Stimulated activated CD8-positive, alpha-beta memory T cell treated with anti-CD3 and anti-CD28 coated beads, Interleukin-12 subunit alpha, Interleukin-12 subunit beta, amount 100 ng/mL, for 4 hours (primary cell): ENCODE data around the gene SHROOM1.

Experiments used
- DNase-seq: peaks from one replicate; pipeline ENCODE4 v3.0.0-alpha.2; 2020; ENCODE audit warnings: low read depth

SHROOM1 gene

GRCh38 chr5:132825033-132825833 lies 5.2 kb downstream of the SHROOM1 start:
- DNase-seq = no peak

- no peak for DNase-seq
Observed at GRCh38 chr5:132824426-132824825, 6.0 kb downstream of the SHROOM1 start.

- DNase-seq = no peak
Observed at GRCh38 chr5:132823481-132824050, 6.9 kb downstream of the SHROOM1 start.

- no peak for DNase-seq
Observed at GRCh38 chr5:132822650-132823480, 7.6 kb downstream of the SHROOM1 start.

DNA sequence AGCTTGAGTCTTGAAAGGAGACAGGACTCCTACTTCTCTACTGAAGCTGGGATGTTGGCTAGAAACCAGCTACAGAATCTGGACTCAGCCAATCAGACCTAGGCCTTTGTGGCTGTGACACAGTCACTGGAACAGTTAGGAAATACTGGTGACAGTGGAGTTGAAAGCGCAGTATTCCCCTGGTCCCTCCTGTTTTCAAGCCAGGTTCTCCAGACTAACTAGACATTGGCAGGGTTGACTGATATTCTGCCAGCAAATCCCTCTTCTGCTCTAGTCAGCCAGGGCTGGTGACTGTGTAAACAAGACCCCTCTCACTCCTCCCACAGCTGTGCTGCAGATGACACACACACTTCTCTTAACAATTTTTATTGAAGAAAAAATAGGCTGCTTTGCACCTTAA lies 8.7 kb downstream of the SHROOM1 start:
- no peak for DNase-seq

GRCh38 chr5:132821350-132821749 lies 9.1 kb downstream of the SHROOM1 start:
- DNase-seq = no peak

GRCh38 chr5:132820162-132820754 lies 10.2 kb downstream of the SHROOM1 start:
- peak; percentile 63 for DNase-seq

DNA sequence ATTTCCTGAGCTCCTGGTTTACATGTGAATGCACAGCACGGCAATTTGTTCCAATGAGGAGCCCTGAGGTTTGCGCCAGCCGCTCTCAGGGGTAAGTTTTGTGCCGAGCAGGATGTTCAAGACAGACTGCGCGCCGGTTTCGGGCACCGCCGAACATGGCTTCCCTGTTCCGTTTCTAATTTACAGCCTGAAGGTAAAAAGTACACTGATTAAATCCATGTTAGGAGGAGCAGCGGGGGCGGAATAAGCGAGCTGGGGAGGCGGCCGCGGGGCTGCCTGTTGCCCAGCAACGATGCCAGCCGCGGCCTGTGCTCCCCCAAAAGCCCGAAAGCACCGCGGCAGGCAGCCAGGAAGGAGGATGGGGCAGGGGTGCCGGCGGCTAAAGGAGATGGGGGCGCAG lies 11.0 kb downstream of the SHROOM1 start:
- no peak for DNase-seq

DNA sequence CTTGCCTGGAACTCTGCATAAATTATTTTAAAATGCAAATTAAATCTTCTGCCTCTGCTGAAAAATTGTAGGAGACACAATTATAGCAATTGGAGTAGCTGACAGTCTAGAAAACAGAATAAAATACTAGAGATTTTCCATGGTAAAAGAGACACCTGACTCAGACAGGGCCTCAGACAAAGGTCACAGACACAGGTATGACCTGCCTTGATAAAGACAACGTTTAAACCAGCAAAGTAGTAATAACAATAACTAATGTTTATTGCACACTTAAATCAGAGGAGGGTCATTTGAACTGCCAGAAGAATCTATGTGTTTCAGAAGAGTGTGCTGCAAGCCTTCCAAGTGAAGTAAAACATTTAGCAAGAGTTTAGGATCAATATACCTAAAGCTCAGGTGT lies 13.4 kb downstream of the SHROOM1 start:
- no peak for DNase-seq

DNA sequence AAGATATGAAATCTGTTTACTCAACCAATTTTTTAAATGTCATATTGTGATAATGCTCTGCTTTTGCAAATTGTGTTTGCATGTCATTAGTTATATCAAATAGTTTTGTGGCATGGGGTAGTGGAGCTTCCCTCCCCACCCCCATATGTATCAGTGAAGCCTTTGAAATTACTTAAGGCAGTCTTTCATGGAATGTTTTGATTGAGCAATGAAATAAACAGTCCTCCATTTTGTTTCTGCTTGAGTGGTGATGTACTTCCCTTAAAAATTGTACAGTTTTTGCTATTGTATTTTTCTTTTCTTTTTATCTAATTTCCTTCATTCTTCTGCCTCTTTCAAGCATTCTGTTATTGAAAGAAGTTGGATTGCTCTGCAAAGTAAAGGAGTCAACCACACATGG lies 13.9 kb downstream of the SHROOM1 start:
- DNase-seq = no peak

DNA sequence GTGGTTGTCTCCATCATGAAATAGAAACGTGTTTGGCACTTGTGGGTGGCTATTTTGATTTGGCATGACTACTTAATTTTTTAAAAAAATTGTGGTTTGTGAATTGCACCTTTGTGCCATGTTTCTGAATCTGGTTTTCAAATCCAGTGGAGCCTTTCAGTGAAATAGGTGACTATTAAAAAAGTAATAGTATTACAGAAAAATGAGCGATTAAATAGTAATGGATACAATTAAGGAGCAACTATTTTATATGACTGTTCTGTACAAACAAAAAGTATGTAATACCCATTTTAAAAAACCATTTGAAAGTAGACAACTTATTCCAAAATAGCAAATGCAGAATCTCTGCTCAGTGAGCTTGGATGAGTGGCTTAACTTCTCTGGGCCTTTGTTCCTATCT lies 14.4 kb downstream of the SHROOM1 start:
- DNase-seq = no peak

DNA sequence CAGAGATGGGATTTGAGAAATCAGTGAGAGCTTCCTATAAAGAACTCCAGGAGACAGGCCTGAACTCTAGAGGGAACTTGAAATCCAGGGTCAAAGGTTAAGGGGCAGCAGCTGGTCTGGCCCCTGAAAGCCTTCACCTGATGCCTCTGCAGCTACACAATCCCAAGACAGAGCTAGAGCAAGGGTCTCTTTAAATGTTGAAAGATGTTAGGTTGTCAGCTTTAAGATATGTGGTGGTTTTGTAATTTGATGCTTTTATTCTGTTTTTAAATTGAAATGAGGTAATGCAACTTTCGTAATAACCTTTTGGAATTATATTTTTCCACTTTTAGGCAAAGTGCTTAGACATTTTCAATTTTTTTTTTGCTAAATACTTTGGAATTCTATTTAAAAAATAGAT lies 15.0 kb downstream of the SHROOM1 start:
- no peak for DNase-seq

- DNase-seq = no peak
Observed at GRCh38 chr5:132814503-132815294, 15.7 kb downstream of the SHROOM1 start.

DNA sequence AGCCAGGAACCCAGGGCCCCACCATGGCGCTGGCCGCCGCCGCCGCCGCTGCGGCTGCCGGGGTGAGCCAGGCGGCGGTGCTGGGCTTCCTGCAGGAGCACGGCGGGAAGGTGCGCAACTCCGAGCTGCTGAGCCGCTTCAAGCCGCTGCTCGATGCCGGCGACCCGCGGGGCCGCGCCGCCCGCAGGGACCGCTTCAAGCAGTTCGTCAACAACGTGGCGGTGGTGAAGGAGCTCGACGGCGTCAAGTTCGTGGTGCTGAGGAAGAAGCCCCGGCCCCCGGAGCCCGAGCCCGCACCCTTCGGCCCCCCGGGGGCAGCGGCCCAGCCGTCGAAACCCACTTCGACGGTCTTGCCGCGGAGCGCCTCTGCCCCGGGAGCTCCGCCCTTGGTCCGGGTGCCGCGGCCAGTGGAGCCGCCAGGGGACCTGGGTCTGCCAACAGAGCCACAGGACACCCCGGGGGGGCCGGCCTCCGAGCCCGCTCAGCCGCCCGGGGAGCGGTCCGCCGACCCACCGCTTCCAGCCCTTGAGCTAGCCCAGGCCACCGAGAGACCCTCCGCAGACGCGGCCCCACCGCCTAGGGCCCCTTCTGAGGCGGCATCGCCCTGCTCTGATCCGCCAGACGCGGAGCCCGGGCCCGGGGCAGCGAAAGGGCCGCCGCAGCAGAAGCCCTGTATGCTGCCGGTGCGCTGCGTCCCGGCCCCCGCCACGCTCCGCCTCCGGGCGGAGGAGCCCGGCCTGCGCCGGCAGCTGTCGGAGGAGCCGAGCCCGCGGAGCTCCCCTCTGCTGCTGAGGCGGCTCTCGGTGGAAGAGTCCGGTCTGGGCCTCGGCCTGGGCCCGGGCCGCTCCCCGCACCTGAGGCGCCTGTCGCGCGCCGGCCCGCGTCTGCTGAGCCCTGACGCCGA lies 16.6 kb downstream of the SHROOM1 start:
- DNase-seq = peak; percentile 16

GRCh38 chr5:132812781-132813598 lies 17.5 kb downstream of the SHROOM1 start, which contains the start of gene SOWAHA:
SOWAHA (plus strand) TSS chr5:132813302; CDS start chr5:132813622, 320 bp downstream.
- no peak for DNase-seq

DNA sequence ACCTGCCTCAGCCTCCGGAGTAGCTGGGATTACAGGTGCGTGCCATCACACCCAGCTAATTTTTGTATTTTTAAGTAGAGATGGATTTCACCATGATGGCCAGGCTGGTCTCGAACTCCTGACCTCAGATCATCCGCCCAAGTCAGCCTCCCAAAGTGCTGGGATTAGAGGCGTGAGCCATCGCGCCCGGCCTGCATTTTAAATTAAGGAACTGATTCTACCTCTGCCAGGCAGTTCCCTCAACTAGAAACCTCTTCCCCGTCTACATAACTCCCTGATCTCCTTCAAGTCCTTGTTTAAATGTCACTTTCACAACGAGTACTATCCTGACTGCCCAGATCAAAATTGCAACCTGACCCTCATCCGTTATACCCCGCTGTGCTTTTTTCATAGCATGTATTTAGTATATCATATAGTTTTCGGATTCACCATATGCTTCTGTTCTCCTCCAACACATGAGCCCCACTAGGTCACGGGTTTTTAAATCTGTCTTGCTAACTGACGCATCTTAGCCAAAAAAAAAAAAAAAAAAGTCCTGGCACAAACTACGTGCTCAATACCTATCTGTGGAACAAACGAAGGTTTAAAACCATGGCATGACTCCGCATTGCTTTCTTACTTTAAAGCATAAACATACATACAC lies 18.2 kb downstream of the SHROOM1 start:
- no peak for DNase-seq

DNA sequence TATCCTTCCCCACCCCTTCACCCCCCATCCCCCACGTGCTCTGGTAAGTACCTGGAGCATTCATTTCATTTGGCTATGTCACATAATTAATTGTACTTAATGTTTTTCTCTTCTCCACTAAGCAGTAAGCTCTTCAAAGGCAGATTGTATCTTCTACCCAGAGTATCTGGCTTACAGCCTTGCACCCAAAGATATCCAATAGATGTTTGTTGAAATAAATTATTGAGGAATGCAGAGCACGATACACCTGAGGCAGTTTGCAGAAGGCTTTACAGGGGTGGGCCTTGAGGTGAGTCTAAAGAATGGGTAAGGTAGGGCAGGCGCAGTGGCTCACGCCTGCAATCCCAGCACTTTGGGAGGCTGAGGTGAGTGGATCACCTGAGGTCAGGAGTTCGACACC lies 19.8 kb downstream of the SHROOM1 start:
- DNase-seq = no peak

DNA sequence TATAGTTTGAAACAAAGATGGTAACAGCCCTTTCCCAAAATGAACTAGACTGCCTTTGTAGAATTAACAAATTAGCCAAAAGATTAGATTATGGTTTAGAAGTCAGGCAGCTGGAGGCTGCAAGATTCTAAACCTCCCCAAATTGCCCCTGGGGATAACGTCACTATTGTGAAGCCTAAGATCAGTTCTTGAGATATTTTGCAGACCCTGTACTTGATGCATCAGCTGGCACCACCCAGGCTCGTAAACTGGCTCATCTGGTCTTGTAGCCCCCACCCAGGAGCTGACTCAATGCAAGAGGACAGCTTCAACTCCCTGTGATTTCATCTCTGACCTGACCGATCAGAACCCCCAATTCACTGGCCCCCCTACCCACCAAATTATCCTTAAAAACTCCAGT lies 21.6 kb downstream of the SHROOM1 start:
- DNase-seq = no peak

GRCh38 chr5:132808448-132808847 lies 22.0 kb downstream of the SHROOM1 start:
- DNase-seq = no peak
